Kidney epithelial cell (primary cell): Measurements from ENCODE around the gene SENP7. TPM values are rescaled to one million over a fixed set of nuclear protein-coding genes. Genes with fewer than 3 reads are reported as not detected.

Experiments used
- DNase-seq: peaks from one replicate; pipeline ENCODE4 v3.0.0-alpha.2; 2010; ENCODE audit warnings: low read depth
- H3K27me3 ChIP-seq: 2 replicates; pipeline ENCODE4 v1.6.0; 2011; ENCODE audit warnings: low read length; ENCODE audit not compliant: control insufficient read depth, insufficient read depth
- H3K36me3 ChIP-seq: 2 replicates; pipeline ENCODE4 v1.5.1; 2011; ENCODE audit warnings: low read length; ENCODE audit not compliant: control insufficient read depth, insufficient read depth
- H3K4me3 ChIP-seq: 2 replicates; pipeline ENCODE4 v1.5.1; 2011; ENCODE audit warnings: low read depth, mild to moderate bottlenecking, control low read depth, low read length
- CTCF ChIP-seq: IDR thresholded peaks from 2 replicates; pipeline ENCODE4 v1.5.1; 2011; ENCODE audit warnings: mild to moderate bottlenecking, moderate library complexity, low read length, control low read depth, inconsistent platforms; ENCODE audit not compliant: insufficient read depth, poor library complexity, severe bottlenecking
- total RNA-seq: library from RNA; depleted of rRNA; stranded (reverse); fragments of >200 nt; gene quantifications from 2 replicates; pipeline ENCODE4 v1.2.3, GENCODE V29; 2015

The SENP7 gene
- total RNA-seq, 1 donor from 2014 or later: 15.6 TPM

DNA sequence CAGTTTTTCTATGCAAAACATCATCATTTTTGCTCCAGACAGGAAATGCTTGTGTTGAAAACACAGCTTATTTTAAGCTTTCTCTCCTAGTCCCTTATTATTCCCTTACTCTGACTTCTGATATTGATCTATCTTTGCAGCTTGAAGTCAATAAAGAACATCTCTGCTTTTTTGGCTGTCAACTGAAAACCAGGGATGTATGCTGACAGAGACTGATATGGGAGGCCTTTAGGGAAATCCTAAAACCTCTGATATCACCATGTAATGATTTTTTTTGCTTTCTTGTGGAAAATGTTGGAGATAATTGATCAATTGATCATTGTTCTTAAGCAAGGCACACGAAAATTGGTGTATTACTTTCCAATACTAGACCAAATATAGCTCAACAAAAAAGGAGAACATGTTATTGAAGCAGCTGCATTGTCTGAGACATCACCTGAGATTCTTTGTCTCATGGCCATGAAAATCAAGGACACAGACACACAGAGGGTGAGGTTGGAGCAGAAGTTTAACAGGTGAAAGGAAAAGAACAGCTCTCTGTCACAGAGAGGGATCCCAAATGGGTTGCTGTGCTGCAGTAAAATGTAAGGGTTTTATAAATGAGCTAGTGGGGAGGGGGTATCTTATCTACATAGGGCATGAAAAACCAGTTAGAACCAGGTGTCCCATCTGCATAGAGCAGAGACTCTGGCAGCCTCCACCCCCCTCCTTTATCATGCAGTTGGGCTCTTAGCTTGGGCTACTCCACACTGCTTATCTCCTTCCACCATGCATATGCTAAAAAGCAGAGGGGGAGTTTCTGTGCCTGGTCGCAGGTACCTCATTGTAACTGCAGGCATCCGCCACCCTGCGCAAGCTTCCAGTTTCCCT is 17.0 kb upstream of the SENP7 start:
- no peak overlapping the region for H3K4me3 ChIP-seq
- no peak for TF ChIP-seq CTCF
- H3K27me3 ChIP-seq: no peaks in the 10 kb centered on the region
- DNase-seq: no peak
- no peaks in the 10 kb centered on the region for H3K36me3 ChIP-seq

GRCh38 chr3:101527906-101528305 is 14.9 kb upstream of the SENP7 start:
- no peak overlapping the region for H3K4me3 ChIP-seq
- no peaks in the 10 kb centered on the region for H3K27me3 ChIP-seq
- no peak for DNase-seq
- no peaks in the 10 kb centered on the region for H3K36me3 ChIP-seq
- no peak for TF ChIP-seq CTCF

DNA sequence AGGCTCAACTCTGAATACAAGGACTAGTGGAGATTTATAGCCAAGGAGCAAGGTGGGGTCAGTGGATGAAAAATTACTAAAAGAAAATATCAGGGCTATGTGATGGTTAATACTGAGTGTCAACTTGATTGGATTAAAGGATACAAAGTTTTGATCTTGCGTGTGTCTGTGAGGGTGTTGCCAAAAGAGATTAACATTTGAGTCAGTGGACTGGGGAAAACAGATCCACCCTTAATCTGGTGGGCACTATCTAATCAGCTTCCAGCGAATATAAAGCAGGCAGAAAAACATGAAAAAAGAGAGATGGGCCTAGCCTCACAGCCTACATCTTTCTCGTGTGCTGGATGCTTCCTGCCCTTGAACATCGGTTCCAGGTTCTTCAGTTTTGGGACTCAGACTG is 14.4 kb upstream of the SENP7 start:
- TF ChIP-seq CTCF: no peak
- Histone ChIP-seq H3K4me3 (no peak overlapping the region), H3K27me3 (no peaks in the 10 kb centered on the region), H3K36me3 (no peaks in the 10 kb centered on the region)
- no peak for DNase-seq

DNA sequence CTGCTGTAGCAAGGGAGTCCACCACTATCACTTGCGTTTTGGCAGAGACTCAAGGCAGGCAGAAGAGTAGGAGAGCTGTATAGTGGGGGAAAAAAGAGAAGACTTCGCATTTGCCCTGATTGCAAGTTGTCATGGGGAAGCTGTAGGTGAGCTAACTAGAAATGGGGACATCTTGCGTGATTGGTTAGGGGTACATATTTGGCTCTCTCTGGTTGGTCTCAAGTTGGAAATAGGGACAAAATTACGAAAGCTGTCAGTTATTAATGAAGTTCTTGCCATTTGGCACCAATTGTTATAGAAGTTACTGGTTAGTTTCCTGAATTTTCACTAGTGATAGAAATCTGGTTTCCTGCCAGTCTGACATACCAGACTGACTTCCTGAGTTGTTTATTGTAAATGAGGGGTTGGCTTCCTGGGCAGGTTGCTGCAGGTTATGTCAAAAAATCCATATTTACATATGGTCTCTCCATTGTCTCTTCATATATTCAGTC is 8.2 kb upstream of the SENP7 start:
- DNase-seq: no peak
- no peak for TF ChIP-seq CTCF
- Histone ChIP-seq H3K27me3 (no peaks in the 10 kb centered on the region), H3K4me3 (no peak overlapping the region), H3K36me3 (no peaks in the 10 kb centered on the region)

DNA sequence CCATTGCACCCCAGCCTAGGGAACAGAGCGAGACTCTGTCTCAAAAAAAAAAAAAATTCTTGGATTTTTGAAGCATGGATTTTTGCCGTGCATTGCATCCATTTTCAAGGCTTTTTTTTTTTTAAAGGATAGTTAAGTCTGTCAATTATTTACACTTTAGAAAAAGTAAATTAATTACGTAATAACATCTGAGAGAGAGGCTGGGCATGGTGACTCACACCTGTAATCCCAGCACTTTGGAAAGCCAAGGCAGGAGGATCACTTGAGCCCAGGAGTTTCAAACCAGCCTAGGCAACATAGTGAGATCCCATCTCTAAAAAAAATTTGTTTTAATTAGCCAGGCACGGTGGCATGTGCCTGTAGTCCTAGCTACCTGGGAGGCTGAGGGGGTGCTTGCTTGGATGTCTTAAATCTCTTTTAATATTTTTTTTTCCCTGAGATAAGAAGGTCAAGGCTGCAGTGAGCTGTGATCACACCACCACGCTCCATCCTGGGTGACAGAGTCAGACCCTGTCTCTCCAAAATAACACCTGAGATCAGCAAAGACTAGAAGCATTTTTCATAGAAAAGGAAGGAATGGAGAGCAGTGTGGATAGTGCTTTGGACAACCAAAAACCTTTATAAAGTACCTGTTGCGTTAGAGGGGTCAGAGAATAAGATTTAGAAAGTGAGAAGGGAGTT is 6.8 kb upstream of the SENP7 start:
- no peak for DNase-seq
- no peak for TF ChIP-seq CTCF
- Histone ChIP-seq H3K27me3 (no peaks in the 10 kb centered on the region), H3K36me3 (no peaks in the 10 kb centered on the region), H3K4me3 (no peak overlapping the region)
